BJ (cell line): ENCODE data around the gene TAS2R60. TPM values are rescaled to one million over a fixed set of nuclear protein-coding genes. Genes with fewer than 3 reads are reported as not detected.
A peak's percentile ranks its signal among the peaks of the same experiment; 100 is the strongest.

Source experiments
- CTCF ChIA-PET: fragments of 350-600 bp; formaldehyde crosslinking; extraction: SDS; loops from one replicate; lab custom pipeline; 2021; ENCODE audit warnings: antibody characterized with exemption, inconsistent platforms; lab: Yijun Ruan, JAX
- POLR2A ChIA-PET: fragments of 300-600 bp; sonication (Branson Sonifier 250); formaldehyde crosslinking; extraction: SDS; loops from one replicate; lab custom pipeline; 2021; ENCODE audit warnings: antibody characterized with exemption; lab: Charles Lee
- DNase-seq: peaks from one replicate; pipeline ENCODE4 v3.0.0-alpha.2; 2011; ENCODE audit warnings: low read depth
- H3K27me3 ChIP-seq: 2 replicates; pipeline ENCODE4 v1.6.0; 2011; ENCODE audit warnings: low read length; ENCODE audit not compliant: control insufficient read depth, insufficient read depth
- H3K36me3 ChIP-seq: 2 replicates; pipeline ENCODE4 v1.5.1; 2011; ENCODE audit warnings: low read length; ENCODE audit not compliant: control insufficient read depth, insufficient read depth
- H3K4me3 ChIP-seq: 2 replicates; pipeline ENCODE4 v1.5.1; 2011; ENCODE audit warnings: low read depth, mild to moderate bottlenecking, control low read depth, low read length
- CTCF ChIP-seq: IDR thresholded peaks from 2 replicates; pipeline ENCODE4 v1.5.1; 2011; ENCODE audit warnings: low read depth, mild to moderate bottlenecking, control low read depth, inconsistent platforms, low read length, moderate library complexity; ENCODE audit not compliant: insufficient read depth
- polyA plus RNA-seq: library from polyadenylated mRNA; depleted of rRNA; stranded (reverse); fragments of >200 nt; gene quantifications from 2 replicates; pipeline ENCODE4 v1.2.3, GENCODE V29; 2011

Gene TAS2R60
- polyA plus RNA-seq, 1 experiment = not detected

DNA sequence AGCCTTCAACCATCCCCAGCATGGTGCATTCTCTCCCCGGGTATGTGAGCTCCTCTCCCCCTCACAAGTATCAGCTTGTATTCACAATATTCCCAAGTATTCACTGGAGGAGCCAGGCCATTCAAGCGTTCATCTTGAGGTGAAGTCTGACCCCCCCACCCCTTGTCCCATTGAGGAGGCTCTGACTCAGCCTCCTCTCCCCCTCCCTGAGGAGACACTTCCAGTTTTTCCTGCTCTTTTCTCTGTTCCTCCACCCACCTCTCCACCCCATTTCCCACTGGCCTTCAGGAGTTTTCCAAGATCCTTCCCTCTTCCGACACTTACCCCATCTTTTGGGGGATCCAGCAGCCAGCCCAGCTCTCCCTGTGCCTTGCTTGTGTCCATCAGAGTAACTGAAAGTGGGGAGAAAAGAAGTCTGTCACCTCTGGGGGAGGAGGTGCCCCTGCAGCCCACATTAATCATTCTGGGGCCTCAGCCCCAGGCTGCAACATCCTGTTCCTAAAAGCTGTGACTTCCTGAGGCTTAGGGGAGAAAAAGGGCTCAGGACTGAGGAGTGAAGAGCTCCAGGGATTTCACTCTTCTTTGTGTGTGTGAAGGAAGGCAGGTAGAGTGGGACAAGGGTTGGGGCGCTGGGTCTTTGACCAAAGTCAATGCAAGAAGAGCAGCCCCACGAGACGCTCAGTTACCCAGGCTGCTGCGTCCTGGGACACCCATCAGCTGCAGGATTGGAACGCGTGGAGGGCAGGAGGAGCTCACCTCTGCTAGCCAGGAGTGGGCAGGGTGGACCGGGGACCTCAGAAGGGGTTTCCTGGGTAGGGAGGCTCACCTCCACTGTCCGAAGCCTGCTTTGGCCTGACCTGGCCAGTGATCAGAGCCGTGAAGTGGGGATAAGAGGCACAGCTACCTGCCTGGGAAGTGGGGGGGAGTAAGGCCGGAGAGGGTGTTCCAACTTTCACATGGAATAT, 35.7 kb upstream of the TAS2R60 start:
- POLR2A ChIA-PET = interaction anchor here (0.5 to 0.8 kb wide), 3 partner anchors 9 to 27 kb away, joined by 4 to 5 read pairs (median 5); no protein-coding TSS in a partner anchor

DNA sequence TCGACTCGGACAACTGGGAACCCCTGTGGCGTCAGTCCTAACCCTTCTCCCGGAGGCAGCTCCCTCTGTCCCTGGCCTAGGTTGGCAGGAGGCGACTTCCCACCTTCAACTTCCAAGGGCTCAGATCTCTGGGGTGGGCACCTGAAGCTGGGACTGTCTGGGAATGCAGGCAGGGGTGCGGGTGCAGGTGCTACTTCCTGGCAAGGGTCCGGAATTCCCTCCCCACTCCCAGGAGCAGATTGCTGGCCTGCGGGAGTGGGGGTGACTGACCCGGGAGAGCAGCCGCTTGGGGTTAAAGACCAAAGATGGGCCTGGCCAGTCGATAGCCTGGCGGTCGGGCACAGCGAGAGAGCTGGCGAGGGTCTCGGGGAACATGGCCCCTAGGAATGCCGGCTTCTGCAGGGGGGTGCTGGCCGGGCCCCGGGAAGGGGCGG, 35.0 kb upstream of the TAS2R60 start:
- TF ChIP-seq CTCF = no peak
- CTCF ChIA-PET = interaction anchor here (0.9 to 3.9 kb wide), 8 partner anchors 7 to 168 kb away, joined by 3 to 36 read pairs (median 4); no protein-coding TSS in a partner anchor
- Histone ChIP-seq H3K36me3 (no peaks in the 10 kb centered on the region), H3K27me3 (no peaks in the 10 kb centered on the region; the same call in 1 of the 2 replicates), H3K4me3 (no peak overlapping the region)
- POLR2A ChIA-PET = interaction anchor here (0.5 to 0.7 kb wide), 2 partner anchors 9 to 12 kb away, joined by 4 to 5 read pairs; no protein-coding TSS in a partner anchor
- DNase-seq = no peak

More for the DNA sequence above, 35.7 kb upstream of the TAS2R60 start:
- H3K4me3 ChIP-seq = no peak overlapping the region
- CTCF ChIA-PET = interaction anchor here (0.9 to 3.9 kb wide), 7 partner anchors 8 to 167 kb away, joined by 3 to 36 read pairs (median 4); no protein-coding TSS in a partner anchor
- DNase-seq = no peak
- no peak for TF ChIP-seq CTCF
- H3K36me3 ChIP-seq = no peaks in the 10 kb centered on the region
- no peaks in the 10 kb centered on the region; the same call in 1 of the 2 replicates for H3K27me3 ChIP-seq

- DNase-seq = no peak
- CTCF ChIA-PET = interaction anchor here (0.9 to 2.9 kb wide), 5 partner anchors 16 to 31 kb away, joined by 3 to 12 read pairs (median 3); no protein-coding TSS in a partner anchor
- Histone ChIP-seq H3K4me3 (no peak within 1 kb of the TSS), H3K27me3 (no peaks in the 10 kb centered on the region; the same call in 1 of the 2 replicates), H3K36me3 (no peaks in the 10 kb centered on the region)
- peak; percentile 30; the same call in 1 of the 2 replicates for TF ChIP-seq CTCF
- POLR2A ChIA-PET = no interaction called here
These were observed 34.3 kb upstream of the TAS2R60 start, which contains the start of gene EPHA1 for GRCh38 chr7:143408686-143409561. Gene EPHA1 (minus strand): TSS chr7:143408856. CDS start chr7:143408805, 51 bp downstream.

DNA sequence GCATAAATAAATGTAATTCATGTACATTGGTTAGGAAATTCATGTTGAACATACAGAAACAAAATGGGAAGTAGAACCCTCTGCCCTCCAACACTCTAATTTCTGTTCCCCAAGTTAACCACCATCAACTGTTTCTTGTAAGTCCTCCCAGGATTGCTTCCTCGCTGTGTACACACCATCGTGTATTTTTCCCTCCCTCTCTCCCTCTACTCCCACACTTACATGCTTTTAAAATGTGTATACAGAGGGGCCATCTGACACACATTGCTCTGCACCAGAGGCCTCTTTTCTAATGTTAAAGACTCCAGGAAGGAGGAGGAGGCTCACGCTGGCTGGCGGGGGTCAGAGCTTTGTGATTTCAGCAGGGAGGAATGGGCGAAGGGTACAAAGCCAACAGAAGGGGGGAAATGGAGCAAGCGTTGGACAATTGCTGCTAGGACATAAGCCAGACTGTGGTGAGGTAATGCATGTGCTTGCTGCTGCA, 32.7 kb upstream of the TAS2R60 start:
- no peak for TF ChIP-seq CTCF
- no peaks in the 10 kb centered on the region for H3K36me3 ChIP-seq
- POLR2A ChIA-PET = no interaction called here
- no peaks in the 10 kb centered on the region for H3K27me3 ChIP-seq
- no peak for DNase-seq
- H3K4me3 ChIP-seq = no peak overlapping the region
- CTCF ChIA-PET = interaction anchor here (0.7 kb wide), 1 partner anchor 170 kb away, joined by 3 read pairs; no protein-coding TSS in a partner anchor
